H1 (cell line): Measurements from ENCODE around the gene KLF6. TPM values are rescaled to one million over a fixed set of nuclear protein-coding genes. Genes with fewer than 3 reads are reported as not detected.
A peak's percentile ranks its signal among the peaks of the same experiment; 100 is the strongest.

Experiments used
- CTCF ChIA-PET: fragments of 300-600 bp; sonication (Branson Sonifier 250); formaldehyde crosslinking; loops from one replicate; lab custom pipeline; 2021; ENCODE audit not compliant: partially characterized antibody; lab: Charles Lee
- POLR2A ChIA-PET: fragments of 300-600 bp; sonication (Branson Sonifier 250); formaldehyde crosslinking; loops from one replicate; lab custom pipeline; 2021; ENCODE audit warnings: inconsistent platforms; ENCODE audit not compliant: partially characterized antibody; lab: Charles Lee
- DNase-seq, 2 experiments: peaks; one replicate each; pipeline versions ENCODE4 v3.0.0 to v3.0.0-alpha.2; 2010 to 2022; ENCODE audit warnings: low spot score in 2 of 2, low read depth in 1 of 2, mixed read lengths in 1 of 2
- FAIRE-seq: peaks from 2 replicates; lab custom pipeline; 2011; peaks lifted over from hg19 to GRCh38; lab: Jason Lieb, UNC
- H2AFZ ChIP-seq: 2 replicates; pipeline ENCODE4 v1.8.1; 2012; ENCODE audit warnings: low read length, inconsistent platforms
- H2AK5ac ChIP-seq: 2 replicates; pipeline ENCODE4 v1.6.1; 2013; ENCODE audit warnings: low read depth, low read length
- H2BK120ac ChIP-seq: replicated peaks from 2 replicates; pipeline ENCODE3; 2013; ENCODE audit warnings: low read depth, low read length, inconsistent platforms
- H2BK12ac ChIP-seq: 2 replicates; pipeline ENCODE4 v1.6.1; 2013; ENCODE audit warnings: low read depth, low read length
- H2BK15ac ChIP-seq: 2 replicates; pipeline ENCODE4 v1.6.1; 2013; ENCODE audit warnings: low read length
- H2BK20ac ChIP-seq: 2 replicates; pipeline ENCODE4 v1.6.1; 2013; ENCODE audit warnings: low read length
- H2BK5ac ChIP-seq: 2 replicates; pipeline ENCODE4 v1.6.1; 2013; ENCODE audit warnings: low read depth, low read length
- H3K14ac ChIP-seq: 2 replicates; pipeline ENCODE4 v1.6.1; 2013; ENCODE audit warnings: inconsistent platforms; ENCODE audit not compliant: insufficient read length
- H3K18ac ChIP-seq: 2 replicates; pipeline ENCODE4 v1.6.1; 2013; ENCODE audit warnings: low read length; ENCODE audit errors: extremely low read depth
- H3K23ac ChIP-seq: 2 replicates; pipeline ENCODE4 v1.6.1; 2013; ENCODE audit warnings: inconsistent platforms; ENCODE audit not compliant: insufficient read length
- H3K23me2 ChIP-seq: 2 replicates; pipeline ENCODE4 v1.6.1; 2013; ENCODE audit warnings: low read depth, low read length
- H3K27ac ChIP-seq: 2 replicates; pipeline ENCODE4 v1.6.1; 2011; ENCODE audit warnings: low read depth, low read length, inconsistent platforms
- H3K27me3 ChIP-seq, 4 experiments: replicated peaks in 1 of 4; 1 replicate in 1 of 4; 2 replicates in 3 of 4; pipeline versions ENCODE4 v1.6.1 to v1.8.1; 2011 to 2013; ENCODE audit warnings: low read length in 3 of 4, mild to moderate bottlenecking in 3 of 4, inconsistent platforms in 2 of 4, mixed read lengths in 2 of 4, moderate library complexity in 1 of 4; ENCODE audit not compliant: control insufficient read depth in 3 of 4, insufficient read depth in 3 of 4; ENCODE audit errors: extremely low read depth in 1 of 4
- H3K36me3 ChIP-seq, 4 experiments: 2 replicates each; pipeline versions ENCODE4 v1.6.1 to v1.8.1; 2011 to 2013; ENCODE audit warnings: mild to moderate bottlenecking in 4 of 4, low read length in 3 of 4, moderate library complexity in 2 of 4, control low read depth in 1 of 4, inconsistent platforms in 1 of 4; ENCODE audit not compliant: insufficient read depth in 4 of 4, control insufficient read depth in 2 of 4
- H3K4ac ChIP-seq: replicated peaks from 2 replicates; pipeline ENCODE3; 2013; ENCODE audit warnings: low read length, low read depth, mixed read lengths, inconsistent platforms; ENCODE audit not compliant: insufficient read length
- H3K4me1 ChIP-seq, 4 experiments: replicated peaks in 1 of 4; 1 replicate in 1 of 4; 2 replicates in 3 of 4; pipeline versions ENCODE4 v1.6.1 to v1.8.1; 2011 to 2013; ENCODE audit warnings: low read length in 3 of 4, inconsistent platforms in 2 of 4, mixed read lengths in 1 of 4; ENCODE audit not compliant: insufficient read depth in 4 of 4, control insufficient read depth in 3 of 4
- H3K4me2 ChIP-seq, 2 experiments: 2 replicates each; pipeline versions ENCODE4 v1.6.1 to v1.8.1; 2011 to 2013; ENCODE audit warnings: low read depth in 2 of 2, low read length in 2 of 2, control low read depth in 1 of 2, inconsistent platforms in 1 of 2, mild to moderate bottlenecking in 1 of 2; ENCODE audit not compliant: insufficient read depth in 1 of 2
- H3K4me3 ChIP-seq, 4 experiments: fragments of 200-600, 300-600 bp in 1 of 4; sonication (generic), shearing (Covaris generic), sonication (Bioruptor Twin) in 1 of 4; 2 replicates each; pipeline versions ENCODE4 v1.5.1 to v1.8.1; 2011 to 2016; ENCODE audit warnings: low read length in 4 of 4, low read depth in 3 of 4, control low read depth in 2 of 4, inconsistent platforms in 2 of 4, mild to moderate bottlenecking in 2 of 4, mixed read lengths in 1 of 4, moderate library complexity in 1 of 4; ENCODE audit not compliant: insufficient read depth in 2 of 4; ENCODE audit errors: extremely low read depth in 1 of 4
- H3K56ac ChIP-seq: replicated peaks from 2 replicates; pipeline ENCODE3; 2013; ENCODE audit warnings: low read depth, mild to moderate bottlenecking, mixed read lengths, low read length, inconsistent platforms; ENCODE audit not compliant: insufficient read length
- H3K79me1 ChIP-seq: 2 replicates; pipeline ENCODE4 v1.6.1; 2013; ENCODE audit warnings: low read depth, low read length, control low read depth
- H3K79me2 ChIP-seq, 2 experiments: 2 replicates each; pipeline versions ENCODE4 v1.6.1 to v1.8.1; 2012 to 2013; ENCODE audit warnings: low read length in 2 of 2, mild to moderate bottlenecking in 2 of 2, inconsistent platforms in 1 of 2; ENCODE audit not compliant: insufficient read depth in 2 of 2, control insufficient read depth in 1 of 2
- H3K9ac ChIP-seq, 4 experiments: replicated peaks in 1 of 4; 1 replicate in 1 of 4; 2 replicates in 3 of 4; pipeline versions ENCODE4 v1.6.1 to v1.8.1; 2011 to 2013; ENCODE audit warnings: low read depth in 3 of 4, low read length in 3 of 4, control low read depth in 2 of 4, mild to moderate bottlenecking in 2 of 4, moderate library complexity in 2 of 4, inconsistent platforms in 1 of 4; ENCODE audit errors: extremely low read depth in 1 of 4
- H3K9me3 ChIP-seq, 2 experiments: 2 replicates each; pipeline versions ENCODE4 v1.6.1 to v1.8.1; 2012 to 2013; ENCODE audit warnings: mild to moderate bottlenecking in 2 of 2, moderate library complexity in 2 of 2, control low read depth in 1 of 2, inconsistent platforms in 1 of 2, low read depth in 1 of 2, low read length in 1 of 2, mixed read lengths in 1 of 2; ENCODE audit not compliant: insufficient read depth in 2 of 2
- H4K20me1 ChIP-seq, 2 experiments: replicated peaks in 1 of 2; 2 replicates each; pipeline versions ENCODE3 to v1.8.1; 2011 to 2013; ENCODE audit warnings: inconsistent platforms in 2 of 2, low read length in 2 of 2, mild to moderate bottlenecking in 1 of 2; ENCODE audit not compliant: insufficient read depth in 2 of 2, control insufficient read depth in 1 of 2
- H4K5ac ChIP-seq: 2 replicates; pipeline ENCODE4 v1.6.1; 2013; ENCODE audit warnings: low read length, low read depth, mixed read lengths, inconsistent platforms; ENCODE audit not compliant: insufficient read length
- H4K8ac ChIP-seq: 2 replicates; pipeline ENCODE4 v1.8.0; 2013; ENCODE audit warnings: mild to moderate bottlenecking, moderate library complexity, low read length, inconsistent platforms; ENCODE audit not compliant: insufficient read depth; ENCODE audit errors: extremely low read depth
- H4K91ac ChIP-seq: replicated peaks from 2 replicates; pipeline ENCODE3; 2013; ENCODE audit warnings: low read length, mixed read lengths, inconsistent platforms; ENCODE audit not compliant: insufficient read length
- CREB1 ChIP-seq: IDR thresholded peaks from 2 replicates; pipeline ENCODE4 v1.6.1; 2012; ENCODE audit warnings: inconsistent platforms
- MAX ChIP-seq: IDR thresholded peaks from 2 replicates; pipeline ENCODE4 v1.6.1; 2012; ENCODE audit warnings: inconsistent platforms
- POLR2AphosphoS5 ChIP-seq: IDR thresholded peaks from 2 replicates; pipeline ENCODE4 v1.6.1; 2011; ENCODE audit warnings: low read depth, low read length
- WGBS, 2 experiments: shearing (Covaris generic) in 1 of 2; methylation state at CpG; one replicate each; pipeline versions ENCODE4 v1.1.6 to v1.1.7; 2013 to 2015; ENCODE audit warnings: low lambda C conversion rate in 2 of 2, mixed read lengths in 2 of 2, inconsistent platforms in 1 of 2, low coverage in 1 of 2, missing lambda C conversion rate in 1 of 2; ENCODE audit not compliant: insufficient replicate concordance in 2 of 2, insufficient coverage in 1 of 2, insufficient read length in 1 of 2; ENCODE audit errors: extremely low coverage in 1 of 2, missing lambda C conversion rate in 1 of 2; 5-methylcytosine and 5-hydroxymethylcytosine counted together
- polyA plus RNA-seq, 7 experiments: library from polyadenylated mRNA; depleted of rRNA in 3 of 7; stranded (reverse) in 5 of 7; unstranded in 2 of 7; fragments of >200 nt in 5 of 7; fragments of 200-250 nt in 2 of 7; gene quantifications; 1 replicate in 5 of 7; 2 replicates in 1 of 7; 4 replicates in 1 of 7; pipeline versions ENCODE4 v1.2.1 to v1.2.3, GENCODE V29; 2011 to 2013; ENCODE audit warnings: missing spikeins in 2 of 7, mixed read lengths in 2 of 7
- total RNA-seq: library from RNA; stranded (reverse); fragmentation: NEBNext Ultra II Directional; extraction: Animal tissue kit (Norgen Biotek cat#: 25700); gene quantifications from 2 replicates; pipeline ENCODE4 v1.2.1, GENCODE V29; 2021

The KLF6 gene
- total and polyA plus RNA-seq, 2 of the 8 experiments (the other 6 are each of a cell fraction or from before 2014, with no cell fraction given), result 5.7 to 19.5 TPM

GRCh38 chr10:3779158-3779741 is 5.8 kb downstream of the KLF6 start:
- H4K5ac ChIP-seq, result no peak overlapping the region
- no peak overlapping the region for H3K23ac ChIP-seq
- peaks cover 22% of the 10 kb centered on the region for H3K79me1 ChIP-seq
- no peak overlapping the region for H2BK12ac ChIP-seq
- peaks cover 2 to 14% (median 11%) of the 10 kb centered on the region in 4 experiments for H3K4me1 ChIP-seq
- no peak overlapping the region for H3K4me2 ChIP-seq
- H2AK5ac ChIP-seq, result no peak overlapping the region
- no peak overlapping the region for H4K91ac ChIP-seq
- H3K18ac ChIP-seq, result no peak overlapping the region
- H2BK120ac ChIP-seq, result no peak overlapping the region
- H3K79me2 ChIP-seq, result peaks cover 6 to 57% of the 10 kb centered on the region in 2 experiments
- no peak for DNase-seq
- no peak overlapping the region for H2AFZ ChIP-seq
- H3K4ac ChIP-seq, result no peak overlapping the region
- POLR2A ChIA-PET, result interaction anchor here (1.2 kb wide), 1 partner anchor 17 kb away, joined by 4 read pairs; no protein-coding TSS in a partner anchor
- H3K56ac ChIP-seq, result no peak overlapping the region
- no peaks in the 10 kb centered on the region for H3K27me3 ChIP-seq
- FAIRE-seq, result no peak
- CTCF ChIA-PET, result interaction anchor here (1.4 kb wide), 1 partner anchor 539 kb away, joined by 4 read pairs; no protein-coding TSS in a partner anchor
- H4K20me1 ChIP-seq, result peaks cover 23 to 27% of the 10 kb centered on the region in 2 experiments
- TF ChIP-seq POLR2AphosphoS5 (peak; percentile 23; the same call in 1 of the 2 replicates), MAX (no peak), CREB1 (no peak)
- peaks cover 25 to 52% (median 45%) of the 10 kb centered on the region in 4 experiments for H3K36me3 ChIP-seq
- no peak overlapping the region for H4K8ac ChIP-seq
- no peaks in the 10 kb centered on the region for H3K9me3 ChIP-seq
- H3K27ac ChIP-seq, result no peak overlapping the region
- H2BK20ac ChIP-seq, result no peak overlapping the region
- H3K4me3 ChIP-seq, result no peak overlapping the region
- no peak overlapping the region for H3K9ac ChIP-seq
- no peak overlapping the region for H2BK15ac ChIP-seq
- peaks cover 10% of the 10 kb centered on the region for H3K23me2 ChIP-seq
- no peak overlapping the region for H2BK5ac ChIP-seq
- 87% methylated on average over 10 of the region's 14 CpGs; no CpG with 5 or more reads in 1 of the 2 experiments for WGBS, 2 experiments
- no peak overlapping the region for H3K14ac ChIP-seq
